Right renal pelvis (tissue), 4 donors: ENCODE measurements around the gene ASAH2. TPM values are rescaled to one million over a fixed set of nuclear protein-coding genes. Genes with fewer than 3 reads are reported as not detected.

Experiments used
- DNase-seq, 4 donors: peaks; one replicate each; pipeline ENCODE4 v3.0.0-alpha.2; 2013; ENCODE audit warnings: low read depth in 4 of 4, low spot score in 3 of 4, missing footprints in 1 of 4
- polyA plus RNA-seq, 4 donors: library from polyadenylated mRNA; unstranded; fragments of 120-200 nt; gene quantifications; one replicate each; pipeline ENCODE4 v1.2.1, GENCODE V29; 2013; ENCODE audit not compliant: insufficient read length in 4 of 4

Gene ASAH2
- polyA plus RNA-seq, 4 donors, result 1.3 to 2.6 (median 2.4) TPM

- no peak for DNase-seq
Measured at GRCh38 chr10:50210876-50211275, 40.4 kb downstream of the ASAH2 start.

Other genes starting within 250 kb of the ASAH2 start
- gene WASHC2A, start 183.6 kb downstream of the ASAH2 start, polyA plus RNA-seq, result 10 to 100 TPM; 55.7 to 79.0 (median 76.5) TPM